OCI-LY7 (cell line): ENCODE data around the gene TBC1D5. TPM values are rescaled to one million over a fixed set of nuclear protein-coding genes. Genes with fewer than 3 reads are reported as not detected.

Experiments
- BruUV-seq: library from RNA; stranded (reverse); fragments of 400-500 nt; replicated peaks from 2 replicates; lab custom pipeline; 2021; lab: Mats Ljungman, UMichigan
- CTCF ChIA-PET: fragments of 300-600 bp; sonication (Branson Sonifier 250); formaldehyde crosslinking; loops from one replicate; lab custom pipeline; 2022; ENCODE audit warnings: antibody characterized with exemption; ENCODE audit not compliant: unreplicated experiment; lab: Charles Lee
- POLR2A ChIA-PET: fragments of 300-600 bp; sonication (Branson Sonifier 250); formaldehyde crosslinking; loops from one replicate; lab custom pipeline; 2022; ENCODE audit warnings: antibody characterized with exemption; lab: Charles Lee
- DNase-seq: peaks from one replicate; pipeline ENCODE4 v3.0.0-alpha.2; 2015; ENCODE audit warnings: low spot score
- H2AFZ ChIP-seq: fragments of 200-600 bp; sonication (generic), shearing (Covaris generic); 2 replicates; pipeline ENCODE4 v1.6.1; 2014; ENCODE audit warnings: mild to moderate bottlenecking, antibody characterized with exemption, low read length, moderate library complexity
- H3K27ac ChIP-seq: fragments of 200-600 bp; sonication (generic); 2 replicates; pipeline ENCODE4 v1.5.1; 2014; ENCODE audit warnings: mixed run types, low read depth, mild to moderate bottlenecking, moderate library complexity, low read length, inconsistent platforms; ENCODE audit not compliant: poor library complexity, severe bottlenecking
- H3K36me3 ChIP-seq: fragments of 200-600 bp; sonication (generic); 2 replicates; pipeline ENCODE4 v1.6.1; 2014; ENCODE audit warnings: mild to moderate bottlenecking, antibody characterized with exemption, low read length, moderate library complexity, mixed read lengths; ENCODE audit not compliant: insufficient read depth
- H3K4me1 ChIP-seq: fragments of 200-600 bp; sonication (generic); 2 replicates; pipeline ENCODE4 v1.5.1; 2014; ENCODE audit warnings: mild to moderate bottlenecking, low read length; ENCODE audit not compliant: insufficient read depth, poor library complexity, severe bottlenecking
- H3K4me2 ChIP-seq: fragments of 200-600 bp; sonication (generic); 2 replicates; pipeline ENCODE4 v1.6.1; 2014; ENCODE audit warnings: mild to moderate bottlenecking, low read length
- H3K4me3 ChIP-seq: fragments of 200-600 bp; sonication (generic); 2 replicates; pipeline ENCODE4 v1.5.1; 2014; ENCODE audit warnings: mild to moderate bottlenecking, low read depth, low read length; ENCODE audit not compliant: poor library complexity, severe bottlenecking
- H3K79me2 ChIP-seq: fragments of 200-600 bp; sonication (generic); 2 replicates; pipeline ENCODE4 v1.6.1; 2016; ENCODE audit warnings: low read depth, mild to moderate bottlenecking, low read length, moderate library complexity, mixed read lengths; ENCODE audit not compliant: insufficient read depth
- H3K9me2 ChIP-seq: fragments of 200-600 bp; sonication (generic); 2 replicates; pipeline ENCODE4 v1.6.1; 2016; ENCODE audit warnings: mild to moderate bottlenecking, low read length, mixed read lengths; ENCODE audit not compliant: insufficient read depth
- H3K9me3 ChIP-seq: fragments of 200-600 bp; sonication (generic); 2 replicates; pipeline ENCODE4 v1.6.1; 2014; ENCODE audit warnings: mild to moderate bottlenecking, mixed run types, low read length, mixed read lengths
- H4K20me1 ChIP-seq: fragments of 200-600 bp; sonication (generic); 2 replicates; pipeline ENCODE4 v1.6.1; 2014; ENCODE audit warnings: mild to moderate bottlenecking, antibody characterized with exemption, low read length, moderate library complexity, mixed read lengths; ENCODE audit not compliant: insufficient read depth
- CTCF ChIP-seq: fragments of 200-600 bp; sonication (generic); conservative IDR thresholded peaks from 2 replicates; pipeline ENCODE4 v1.5.1; 2014; ENCODE audit warnings: mild to moderate bottlenecking, antibody characterized with exemption, low read length, moderate library complexity, mixed read lengths
- EZH2phosphoT487 ChIP-seq: fragments of 200-600 bp; sonication (generic); IDR thresholded peaks from 2 replicates; pipeline ENCODE4 v1.6.1; 2018; ENCODE audit warnings: low read depth, borderline replicate concordance, mild to moderate bottlenecking, mixed run types, antibody characterized with exemption, low read length, moderate library complexity, mixed read lengths
- intact Hi-C: fragments of 100-400 bp; cut with micrococcal nuclease; formaldehyde crosslinking; loops from one replicate; pipeline ENCODE4 v1.10.0; 2022; ENCODE audit not compliant: unreplicated experiment
- total RNA-seq, 2 experiments: library from RNA; depleted of rRNA in 1 of 2; stranded (reverse); fragments of >200 nt in 1 of 2; shearing (Covaris generic) in 1 of 2; gene quantifications; 2 replicates each; pipeline ENCODE4 v1.2.3, GENCODE V29; 2014 to 2022

The TBC1D5 gene
- total RNA-seq, 2 experiments from 2014 or later, result 78.5 to 82.4 TPM

GRCh38 chr3:17290894-17291293 is 451.5 kb downstream of the TBC1D5 start:
- BruUV-seq, result no TSS peak
- H3K4me1 ChIP-seq, result no peaks in the 10 kb centered on the region
- H3K4me3 ChIP-seq, result no peak overlapping the region
- CTCF ChIA-PET, result no interaction called here
- no peak overlapping the region for H3K4me2 ChIP-seq
- H3K79me2 ChIP-seq, result no peaks in the 10 kb centered on the region
- no peaks in the 10 kb centered on the region for H4K20me1 ChIP-seq
- POLR2A ChIA-PET, result no interaction called here
- DNase-seq, result no peak
- H3K9me3 ChIP-seq, result no peaks in the 10 kb centered on the region
- intact Hi-C loops, result no loop called here
- H2AFZ ChIP-seq, result no peak overlapping the region
- no peak for TF ChIP-seq EZH2phosphoT487
- no peak for TF ChIP-seq CTCF
- 0 out of 2 replicates have a peak, but pooled peaks cover 8% of the 10 kb centered on the region for H3K36me3 ChIP-seq
- no peak overlapping the region for H3K27ac ChIP-seq
- no peaks in the 10 kb centered on the region for H3K9me2 ChIP-seq

- BruUV-seq, result no TSS peak
- intact Hi-C loops, result no loop called here
- CTCF ChIA-PET, result no interaction called here
- no peaks in the 10 kb centered on the region for H3K9me3 ChIP-seq
- H3K4me2 ChIP-seq, result no peak overlapping the region
- H3K27ac ChIP-seq, result no peak overlapping the region
- H3K79me2 ChIP-seq, result no peaks in the 10 kb centered on the region
- H2AFZ ChIP-seq, result no peak overlapping the region
- TF ChIP-seq CTCF, result no peak
- TF ChIP-seq EZH2phosphoT487, result no peak
- H3K36me3 ChIP-seq, result 0 out of 2 replicates have a peak, but pooled peaks cover 8% of the 10 kb centered on the region
- no peak overlapping the region for H3K4me3 ChIP-seq
- H3K9me2 ChIP-seq, result no peaks in the 10 kb centered on the region
- DNase-seq, result no peak
- no peaks in the 10 kb centered on the region for H4K20me1 ChIP-seq
- no peaks in the 10 kb centered on the region for H3K4me1 ChIP-seq
- POLR2A ChIA-PET, result no interaction called here
These were observed 453.5 kb downstream of the TBC1D5 start for GRCh38 chr3:17288839-17289399.

GRCh38 chr3:17287006-17287689 is 455.3 kb downstream of the TBC1D5 start:
- no peak for TF ChIP-seq CTCF
- TF ChIP-seq EZH2phosphoT487, result no peak
- Histone ChIP-seq H3K4me3 (no peak overlapping the region), H3K27ac (no peak overlapping the region), H3K9me3 (no peaks in the 10 kb centered on the region), H3K4me2 (no peak overlapping the region), H3K79me2 (no peaks in the 10 kb centered on the region), H3K4me1 (no peaks in the 10 kb centered on the region), H4K20me1 (no peaks in the 10 kb centered on the region), H3K9me2 (no peaks in the 10 kb centered on the region), H3K36me3 (0 out of 2 replicates have a peak, but pooled peaks cover 8% of the 10 kb centered on the region), H2AFZ (no peak overlapping the region)
- CTCF ChIA-PET, result no interaction called here
- POLR2A ChIA-PET, result interaction anchor here (1.7 kb wide), 1 partner anchor 13 kb away, joined by 3 read pairs; no protein-coding TSS in a partner anchor
- BruUV-seq, result no TSS peak
- DNase-seq, result no peak
- intact Hi-C loops, result no loop called here
